B cell (primary cell): ENCODE results near the gene SLC35B3.

ENCODE experiments used
- EZH2 ChIP-seq: IDR thresholded peaks from 2 replicates; pipeline ENCODE4 v1.6.1; 2012; ENCODE audit warnings: borderline replicate concordance, low read depth, mild to moderate bottlenecking, moderate library complexity, low read length; ENCODE audit not compliant: insufficient read depth, poor library complexity, severe bottlenecking
- TF ChIP-seq, protein P1 (sequence below): fragments of 200-600 bp; IDR thresholded peaks from one replicate; pipeline ENCODE4 v1.8.0; 2022; ENCODE audit warnings: antibody characterized with exemption, mild to moderate bottlenecking

DNA sequence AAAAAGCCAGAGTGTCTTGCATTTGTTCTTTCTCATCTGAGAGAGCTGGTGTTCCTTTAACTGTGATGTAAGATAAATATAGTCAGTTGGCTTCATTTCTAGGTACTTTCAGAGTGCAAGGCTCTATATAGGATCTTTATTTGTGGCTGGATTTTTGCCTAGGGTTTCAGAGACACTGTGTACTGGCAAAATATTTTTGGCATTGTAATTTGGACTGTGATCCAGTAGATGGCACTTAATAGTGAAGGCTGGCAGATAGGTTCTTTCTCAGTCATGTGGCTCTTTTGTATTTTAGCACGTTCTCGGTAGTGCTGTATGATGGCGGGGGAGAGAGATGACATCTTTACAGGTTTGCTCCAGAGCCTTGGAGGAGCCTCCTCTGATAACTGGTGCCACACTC lies 26.8 kb upstream of the SLC35B3 start:
- TF ChIP-seq, protein P1, sequence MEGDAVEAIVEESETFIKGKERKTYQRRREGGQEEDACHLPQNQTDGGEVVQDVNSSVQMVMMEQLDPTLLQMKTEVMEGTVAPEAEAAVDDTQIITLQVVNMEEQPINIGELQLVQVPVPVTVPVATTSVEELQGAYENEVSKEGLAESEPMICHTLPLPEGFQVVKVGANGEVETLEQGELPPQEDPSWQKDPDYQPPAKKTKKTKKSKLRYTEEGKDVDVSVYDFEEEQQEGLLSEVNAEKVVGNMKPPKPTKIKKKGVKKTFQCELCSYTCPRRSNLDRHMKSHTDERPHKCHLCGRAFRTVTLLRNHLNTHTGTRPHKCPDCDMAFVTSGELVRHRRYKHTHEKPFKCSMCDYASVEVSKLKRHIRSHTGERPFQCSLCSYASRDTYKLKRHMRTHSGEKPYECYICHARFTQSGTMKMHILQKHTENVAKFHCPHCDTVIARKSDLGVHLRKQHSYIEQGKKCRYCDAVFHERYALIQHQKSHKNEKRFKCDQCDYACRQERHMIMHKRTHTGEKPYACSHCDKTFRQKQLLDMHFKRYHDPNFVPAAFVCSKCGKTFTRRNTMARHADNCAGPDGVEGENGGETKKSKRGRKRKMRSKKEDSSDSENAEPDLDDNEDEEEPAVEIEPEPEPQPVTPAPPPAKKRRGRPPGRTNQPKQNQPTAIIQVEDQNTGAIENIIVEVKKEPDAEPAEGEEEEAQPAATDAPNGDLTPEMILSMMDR, result no peak
- TF ChIP-seq EZH2, result no peak
